NCI-H446 (cell line): Measurements from ENCODE around the gene DUSP28.

Experiments
- DNase-seq, 2 experiments: peaks; one replicate each; lab custom pipeline; 2025; lab: John Stamatoyannopoulos, UW

DUSP28 gene

DNA sequence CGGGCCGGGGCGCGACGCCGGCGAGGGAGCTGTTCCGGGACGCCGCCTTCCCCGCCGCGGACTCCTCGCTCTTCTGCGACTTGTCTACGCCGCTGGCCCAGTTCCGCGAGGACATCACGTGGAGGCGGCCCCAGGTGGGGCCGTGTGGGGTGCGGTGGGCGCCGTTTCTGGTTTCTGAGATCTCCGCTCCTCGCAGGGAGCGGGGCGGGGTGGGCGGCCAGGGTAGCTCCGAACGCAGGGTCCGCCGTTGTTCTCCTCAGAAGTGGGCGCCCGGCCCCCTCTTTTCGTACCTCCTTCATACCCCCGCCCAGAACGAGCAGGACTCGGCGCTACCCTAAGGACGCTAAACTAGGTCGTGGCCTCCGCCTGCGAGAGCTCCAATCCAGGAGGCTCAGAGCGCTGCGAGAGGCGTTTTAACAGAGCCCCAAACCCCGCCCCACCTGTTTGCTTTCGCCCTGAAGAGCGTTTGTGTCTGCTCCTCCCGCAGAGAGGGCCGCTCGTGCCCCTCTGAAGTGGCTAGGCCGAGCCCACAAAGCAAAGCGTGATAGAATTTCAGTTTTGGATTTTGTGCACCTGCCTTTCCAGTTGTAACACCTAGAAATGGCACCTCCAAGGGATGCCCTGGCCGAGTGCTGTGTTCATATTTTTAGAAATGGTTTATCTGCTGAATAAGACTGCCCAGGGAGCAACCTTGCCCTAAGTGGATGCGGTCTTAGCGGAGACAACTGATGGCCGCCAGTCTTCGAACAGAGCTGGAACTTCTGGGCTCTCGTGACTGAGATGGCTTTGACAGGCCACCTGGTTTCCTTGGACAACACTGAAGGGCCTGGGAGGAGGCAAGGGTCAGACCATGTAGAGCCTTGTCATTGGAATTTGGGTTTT, 27.0 kb downstream of the DUSP28 start:
- DNase-seq: peak in 1 of 2 experiments; percentile 13

DNA sequence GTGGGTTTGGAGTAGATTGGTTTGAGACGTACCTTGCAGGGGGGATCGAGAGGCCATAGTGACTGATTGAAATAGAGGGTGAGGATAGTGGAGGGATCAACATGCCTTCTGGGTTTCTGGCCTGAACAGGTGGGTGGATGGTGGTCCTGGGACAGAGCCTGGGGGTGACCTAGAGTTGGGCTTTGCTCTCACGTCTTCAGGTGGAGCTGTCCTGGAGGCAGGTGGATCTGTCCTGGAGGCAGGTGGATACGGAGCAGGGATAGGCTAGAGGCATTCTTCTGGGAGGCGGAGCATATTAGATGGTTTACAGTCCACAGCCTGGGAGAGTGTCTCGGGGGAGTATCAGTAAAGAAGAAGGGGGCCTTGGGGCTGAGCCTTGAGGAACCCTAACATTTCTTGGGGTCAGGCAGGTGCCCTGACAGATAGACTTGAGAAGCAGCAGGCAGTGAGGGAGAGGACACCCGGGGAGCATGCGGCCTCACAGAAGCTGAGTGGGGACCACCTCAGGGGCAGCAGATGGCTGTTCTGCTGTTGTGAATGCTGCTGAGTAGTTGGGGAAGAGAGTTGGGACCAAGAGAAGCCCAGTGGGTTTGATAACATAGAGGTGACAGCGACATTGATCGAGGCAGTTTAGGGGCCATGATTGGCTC, 28.0 kb downstream of the DUSP28 start:
- no peak for DNase-seq

DNA sequence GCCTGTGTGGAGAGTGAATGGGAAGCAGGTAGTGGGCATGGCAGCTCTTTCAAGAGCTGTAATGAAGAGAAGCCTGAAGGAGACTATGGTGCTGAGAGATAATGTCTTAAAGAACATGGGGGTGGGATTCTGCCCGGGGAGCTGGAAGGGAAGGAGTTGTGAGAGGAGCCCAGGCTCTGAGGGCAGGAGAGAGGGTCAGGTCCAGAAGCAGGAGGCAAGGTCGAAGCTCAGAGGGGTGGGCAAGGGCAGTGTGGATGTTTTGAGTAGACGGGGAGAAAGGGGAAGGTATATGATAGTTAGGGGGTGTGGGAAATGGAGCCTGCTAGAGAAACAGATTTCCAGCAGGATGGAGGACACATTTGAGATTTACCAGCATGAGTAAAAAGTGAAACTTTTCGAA, 28.5 kb downstream of the DUSP28 start:
- DNase-seq: no peak

DNA sequence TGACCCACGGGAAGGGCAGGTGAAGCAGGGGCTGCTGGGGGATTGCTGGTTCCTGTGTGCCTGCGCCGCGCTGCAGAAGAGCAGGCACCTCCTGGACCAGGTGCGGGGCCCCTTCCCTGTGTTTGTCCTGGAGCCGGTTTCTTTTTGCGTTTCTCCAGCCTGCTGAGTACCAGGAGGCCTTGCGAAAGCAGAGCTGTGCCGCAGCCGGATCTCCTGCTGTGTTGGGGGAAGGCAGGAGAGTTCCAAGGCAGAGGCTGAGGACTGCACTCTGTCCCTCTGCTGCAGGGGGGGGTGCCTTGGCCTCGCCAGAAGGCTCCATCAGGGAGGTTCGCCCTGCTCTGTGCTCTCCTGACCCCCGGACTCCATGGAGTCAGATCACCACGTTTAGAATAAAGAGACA, 29.2 kb downstream of the DUSP28 start:
- DNase-seq: no peak

DNA sequence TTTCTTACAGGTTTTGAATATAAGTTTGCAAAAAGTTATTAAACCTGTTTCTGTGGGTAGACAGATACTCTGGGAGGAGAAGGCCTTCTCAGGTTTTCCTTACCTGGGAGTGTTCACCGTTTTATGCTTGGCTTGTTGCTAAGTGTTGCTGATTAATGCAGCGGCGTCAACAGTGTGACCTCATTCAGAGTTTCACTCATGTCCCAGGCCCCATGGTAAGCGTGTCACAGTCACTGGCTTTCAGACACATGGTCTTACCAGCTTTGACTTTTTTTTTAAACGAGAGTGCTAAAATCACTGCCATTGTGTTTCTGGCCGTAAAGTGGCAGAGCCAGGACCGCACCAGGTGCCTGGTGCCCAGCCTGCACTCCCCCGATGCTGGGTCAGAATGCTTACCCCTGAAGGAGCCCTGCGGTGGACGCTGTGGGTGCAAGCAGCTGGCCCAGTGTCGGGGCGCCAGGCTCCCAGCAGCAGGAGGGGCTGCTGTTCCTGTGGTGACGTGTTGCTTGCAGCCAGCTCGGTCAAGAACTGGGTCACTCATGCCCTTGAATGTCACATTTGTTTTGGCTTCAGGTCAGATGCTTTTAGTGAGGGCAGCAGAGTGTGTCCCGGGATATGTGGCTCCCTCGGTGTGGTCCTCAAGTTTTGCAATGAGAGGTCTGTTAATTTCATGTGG, 29.8 kb downstream of the DUSP28 start:
- no peak for DNase-seq

DNA sequence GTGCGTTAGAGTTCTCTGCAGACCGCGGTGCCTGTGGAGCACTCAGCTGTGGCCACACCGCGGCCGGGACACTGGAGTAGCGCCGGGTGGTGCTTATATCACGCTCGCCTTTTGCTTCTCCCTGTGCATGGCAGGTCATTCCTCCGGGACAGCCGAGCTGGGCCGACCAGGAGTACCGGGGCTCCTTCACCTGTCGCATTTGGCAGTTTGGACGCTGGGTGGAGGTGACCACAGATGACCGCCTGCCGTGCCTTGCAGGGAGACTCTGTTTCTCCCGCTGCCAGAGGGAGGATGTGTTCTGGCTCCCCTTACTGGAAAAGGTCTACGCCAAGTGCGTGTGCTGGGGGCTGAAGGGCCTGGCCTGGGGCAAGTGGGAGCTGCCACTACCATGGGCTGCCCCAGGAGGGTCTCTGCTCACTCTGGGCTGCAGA, 30.5 kb downstream of the DUSP28 start:
- DNase-seq: no peak

DNA sequence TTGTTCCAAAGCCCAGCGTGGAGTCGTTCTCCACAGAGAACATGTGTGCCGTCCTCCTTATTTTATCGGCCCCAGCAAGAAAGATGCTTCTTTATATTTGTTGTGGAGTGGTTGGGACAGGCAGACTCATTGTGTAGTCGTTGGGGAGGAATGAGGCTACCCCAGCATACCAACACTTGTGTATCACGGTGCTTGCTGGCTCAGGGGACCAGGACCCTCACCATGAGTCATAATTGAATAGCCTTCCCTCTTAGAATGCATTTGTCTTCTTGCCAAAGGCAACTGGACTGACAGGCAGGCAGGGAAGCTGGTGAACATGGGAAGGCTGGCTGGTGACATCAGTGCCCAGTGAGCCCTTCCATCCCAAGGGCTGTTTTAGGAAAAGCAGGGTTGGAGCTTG, 31.1 kb downstream of the DUSP28 start:
- no peak for DNase-seq

DNA sequence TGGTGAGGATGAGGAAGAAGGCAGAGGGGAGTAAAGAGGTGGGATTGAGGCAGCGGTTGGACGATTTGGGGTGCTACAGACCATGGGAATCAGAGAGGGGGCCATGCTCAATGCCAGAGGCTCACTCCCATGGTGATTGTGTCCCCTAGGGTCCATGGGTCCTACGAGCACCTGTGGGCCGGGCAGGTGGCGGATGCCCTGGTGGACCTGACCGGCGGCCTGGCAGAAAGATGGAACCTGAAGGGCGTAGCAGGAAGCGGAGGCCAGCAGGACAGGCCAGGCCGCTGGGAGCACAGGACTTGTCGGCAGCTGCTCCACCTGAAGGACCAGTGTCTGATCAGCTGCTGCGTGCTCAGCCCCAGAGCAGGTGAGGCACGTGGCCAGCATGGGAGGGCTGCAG, 31.6 kb downstream of the DUSP28 start:
- no peak for DNase-seq

DNA sequence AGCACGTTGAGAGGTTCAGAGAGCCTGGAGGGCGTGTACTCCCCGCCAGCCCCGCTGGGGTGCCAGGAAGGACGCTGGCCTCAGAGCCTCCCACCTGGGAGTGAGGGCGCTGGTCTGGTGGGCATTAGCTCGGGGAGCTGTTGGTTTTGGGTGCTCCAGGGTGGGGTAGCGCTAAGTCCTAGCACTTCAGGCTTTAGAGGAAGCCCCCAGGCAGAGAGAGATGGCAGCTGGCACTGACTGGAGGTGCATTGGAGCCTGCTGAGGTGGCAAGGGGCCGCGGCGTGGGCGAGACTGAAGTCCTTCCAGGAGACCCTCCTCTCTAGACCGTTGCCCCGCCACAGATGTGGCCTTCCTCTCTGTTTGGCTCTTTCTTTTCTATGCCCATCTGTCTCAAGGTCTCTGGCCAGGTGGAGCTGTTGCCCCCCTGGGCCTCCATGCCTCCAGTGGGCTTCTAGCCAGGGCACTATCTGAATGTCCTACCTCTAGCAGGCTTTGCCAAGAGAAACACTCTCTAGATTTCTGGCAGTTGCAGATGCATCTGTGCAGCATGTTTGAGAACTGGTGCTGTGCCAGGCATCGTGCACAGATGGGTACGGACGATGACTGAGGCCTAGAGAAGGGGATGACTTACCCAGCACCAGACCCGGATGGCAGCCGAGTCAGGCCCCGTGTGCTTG, 33.0 kb downstream of the DUSP28 start:
- peak; percentile 80 to 93 for DNase-seq

DNA sequence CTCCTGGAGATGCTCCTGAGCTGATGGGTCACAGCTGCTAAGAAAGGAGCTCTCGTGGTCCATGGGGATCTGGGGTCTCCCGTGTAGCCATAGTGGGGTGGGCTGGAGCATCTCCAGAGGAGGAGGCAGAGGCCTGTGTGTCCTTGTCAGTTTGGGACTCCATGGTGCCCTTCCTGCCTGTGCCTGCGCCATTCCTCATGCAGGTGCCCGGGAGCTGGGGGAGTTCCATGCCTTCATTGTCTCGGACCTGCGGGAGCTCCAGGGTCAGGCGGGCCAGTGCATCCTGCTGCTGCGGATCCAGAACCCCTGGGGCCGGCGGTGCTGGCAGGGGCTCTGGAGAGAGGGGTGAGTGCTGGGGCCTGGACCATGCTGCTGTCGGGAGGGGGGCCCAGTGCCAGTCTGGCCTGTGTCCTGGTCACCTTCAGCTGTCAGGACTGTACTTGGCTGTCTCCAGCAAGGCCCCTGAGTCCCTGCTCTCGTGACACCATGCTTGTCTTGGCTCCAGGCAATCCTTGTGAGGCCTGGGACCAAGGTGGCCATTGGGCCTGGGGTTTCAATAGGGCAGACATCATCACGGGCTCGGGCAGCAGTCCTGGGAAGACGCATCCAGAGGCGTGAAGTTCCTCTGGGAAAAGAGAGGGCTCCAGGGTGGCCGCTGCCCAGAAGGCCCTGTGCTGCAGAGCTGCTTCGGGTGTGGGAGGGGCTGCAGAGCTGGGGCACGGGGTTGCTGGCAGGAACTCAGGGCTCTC, 33.7 kb downstream of the DUSP28 start:
- DNase-seq: no peak

DNA sequence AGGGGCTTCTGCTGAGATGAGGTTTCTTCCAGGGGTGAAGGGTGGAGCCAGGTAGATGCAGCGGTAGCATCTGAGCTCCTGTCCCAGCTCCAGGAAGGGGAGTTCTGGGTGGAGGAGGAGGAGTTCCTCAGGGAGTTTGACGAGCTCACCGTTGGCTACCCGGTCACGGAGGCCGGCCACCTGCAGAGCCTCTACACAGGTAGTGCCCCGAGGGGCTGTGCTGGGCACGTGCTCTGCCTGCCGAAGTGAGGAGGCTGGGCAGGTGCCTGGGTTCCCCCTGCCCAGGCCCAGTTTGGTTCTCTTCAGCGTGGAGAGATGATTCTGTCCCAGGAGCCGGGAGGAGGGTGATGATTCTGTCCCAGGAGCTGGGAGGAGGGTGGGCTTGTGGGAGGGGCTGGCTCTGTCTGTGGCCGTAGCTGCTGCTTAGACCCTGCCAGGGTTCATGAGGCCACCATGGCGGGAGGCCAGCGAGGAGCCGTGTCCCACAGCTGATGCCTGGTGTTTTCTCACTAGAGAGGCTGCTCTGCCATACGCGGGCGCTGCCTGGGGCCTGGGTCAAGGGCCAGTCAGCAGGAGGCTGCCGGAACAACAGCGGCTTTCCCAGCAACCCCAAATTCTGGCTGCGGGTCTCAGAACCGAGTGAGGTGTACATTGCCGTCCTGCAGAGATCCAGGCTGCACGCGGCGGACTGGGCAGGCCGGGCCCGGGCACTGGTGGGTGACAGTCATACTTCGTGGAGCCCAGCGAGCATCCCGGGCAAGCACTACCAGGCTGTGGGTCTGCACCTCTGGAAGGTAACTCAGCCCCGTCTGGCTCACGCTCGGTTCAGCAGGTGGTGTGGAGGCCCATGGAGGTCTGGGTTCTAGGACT, 34.6 kb downstream of the DUSP28 start:
- no peak for DNase-seq

DNA sequence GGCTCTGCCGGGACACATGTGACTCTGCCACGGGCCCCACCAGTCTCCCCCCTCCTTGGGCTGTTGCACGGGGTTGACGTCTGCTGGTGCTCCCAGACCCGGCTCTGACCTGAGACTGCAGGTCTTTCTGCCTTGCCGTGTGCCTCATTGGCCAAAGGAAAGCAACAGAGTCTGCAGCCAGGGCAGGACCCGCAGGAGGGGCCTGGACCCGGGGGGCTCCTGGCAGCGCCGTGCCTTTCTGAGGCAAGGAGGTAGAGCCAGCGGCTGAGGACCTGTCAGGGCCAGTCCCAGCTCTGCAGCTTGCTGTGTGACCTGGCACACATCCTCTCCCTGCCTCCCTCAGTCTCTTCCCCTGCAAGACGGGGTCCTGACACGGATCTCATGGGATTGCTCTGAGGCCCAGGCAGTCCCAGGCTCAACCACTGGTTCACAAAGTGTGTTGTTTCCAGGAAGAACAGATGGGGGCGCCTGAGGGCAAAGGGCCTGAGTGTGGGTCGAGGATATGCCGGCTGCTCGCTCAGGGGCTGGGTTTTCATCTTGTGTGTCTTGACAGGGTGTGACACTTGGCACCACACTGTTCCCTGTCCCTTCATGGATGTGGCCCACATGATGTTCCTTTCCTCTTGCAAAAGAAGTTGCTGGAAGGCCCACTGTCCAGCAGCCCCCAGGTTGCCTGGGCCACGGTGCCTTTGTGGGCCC, 35.4 kb downstream of the DUSP28 start:
- DNase-seq: peak in 1 of 2 experiments; percentile 37

DNA sequence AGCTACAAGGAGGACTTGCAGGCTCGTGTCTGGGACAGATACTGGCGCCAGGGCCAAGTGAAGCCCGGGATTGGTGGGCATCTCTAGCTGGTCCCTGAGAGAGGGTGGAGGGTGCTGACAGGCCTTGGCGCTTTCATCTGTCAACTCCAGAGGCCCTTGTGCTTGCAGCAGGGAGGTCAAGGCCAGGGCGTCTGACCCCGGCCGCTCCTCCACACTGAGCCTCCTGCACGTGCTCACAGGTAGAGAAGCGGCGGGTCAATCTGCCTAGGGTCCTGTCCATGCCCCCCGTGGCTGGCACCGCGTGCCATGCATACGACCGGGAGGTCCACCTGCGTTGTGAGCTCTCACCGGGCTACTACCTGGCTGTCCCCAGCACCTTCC, 35.9 kb downstream of the DUSP28 start:
- no peak for DNase-seq

DNA sequence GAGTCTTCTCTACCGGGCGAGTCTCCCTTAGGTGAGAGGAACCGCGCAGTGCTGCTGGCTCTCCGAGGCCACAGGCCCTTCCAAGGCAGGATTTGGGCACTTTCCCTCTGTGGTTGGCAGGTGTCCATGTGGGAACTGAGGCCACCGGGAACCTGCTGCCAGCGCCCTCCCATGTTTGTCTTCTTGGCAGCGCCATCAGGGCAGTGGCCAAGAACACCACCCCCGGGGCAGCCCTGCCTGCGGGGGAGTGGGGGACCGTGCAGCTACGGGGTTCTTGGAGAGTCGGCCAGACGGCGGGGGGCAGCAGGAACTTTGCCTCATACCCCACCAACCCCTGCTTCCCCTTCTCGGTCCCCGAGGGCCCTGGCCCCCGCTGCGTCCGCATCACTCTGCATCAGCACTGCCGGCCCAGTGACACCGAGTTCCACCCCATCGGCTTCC, 36.4 kb downstream of the DUSP28 start:
- DNase-seq: peak; percentile 43 to 91

DNA sequence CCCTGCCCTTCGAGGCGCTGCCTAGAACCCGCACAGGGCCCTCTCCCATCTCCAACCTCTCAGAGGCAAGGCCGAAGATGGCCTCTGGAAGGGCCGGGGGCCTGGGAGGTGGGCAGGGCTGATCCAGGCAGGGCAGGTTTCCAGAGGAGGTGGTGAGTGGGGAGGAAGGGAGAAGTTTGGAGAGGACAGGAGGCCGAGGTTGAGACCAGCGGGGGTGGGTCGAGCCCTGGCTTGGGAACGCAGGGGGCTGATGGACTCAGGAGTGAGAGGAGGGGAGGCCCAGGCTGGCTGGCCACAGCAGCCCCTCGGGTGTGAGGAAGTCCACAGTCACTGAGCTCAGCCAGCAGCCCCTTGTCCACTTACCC, 36.9 kb downstream of the DUSP28 start:
- no peak for DNase-seq

DNA sequence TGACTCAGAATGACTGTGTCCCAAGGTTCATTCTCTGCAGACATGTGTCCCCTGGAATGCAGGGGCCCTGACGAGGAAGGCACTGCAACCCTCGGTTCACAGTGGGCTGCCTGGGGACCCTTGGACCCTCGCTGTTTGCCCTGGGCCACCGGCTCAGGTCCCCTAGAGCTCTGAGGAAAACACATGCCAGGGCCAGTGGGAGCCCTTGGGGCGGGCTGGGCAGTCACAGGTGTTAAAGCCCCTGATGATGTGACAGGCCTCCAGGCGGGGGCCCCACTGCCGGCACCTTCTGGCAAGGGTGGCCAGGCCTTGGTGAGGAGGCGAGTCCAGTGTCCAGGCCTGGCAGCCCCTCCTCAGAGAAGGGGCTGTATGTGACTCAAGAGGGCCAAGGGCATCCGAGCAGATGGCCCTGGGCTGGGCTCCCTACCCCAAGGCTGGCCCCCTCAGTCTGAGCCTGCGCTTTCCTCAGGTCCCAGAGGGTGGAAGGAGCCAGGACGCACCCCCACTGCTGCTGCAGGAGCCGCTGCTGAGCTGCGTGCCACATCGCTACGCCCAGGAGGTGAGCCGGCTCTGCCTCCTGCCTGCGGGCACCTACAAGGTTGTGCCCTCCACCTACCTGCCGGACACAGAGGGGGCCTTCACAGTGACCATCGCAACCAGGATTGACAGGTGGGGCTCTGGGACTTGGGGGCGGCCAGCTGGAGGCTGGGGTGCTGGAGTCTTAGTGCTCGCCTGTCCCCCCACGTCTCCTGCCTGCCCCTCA, 37.4 kb downstream of the DUSP28 start:
- DNase-seq: no peak

DNA sequence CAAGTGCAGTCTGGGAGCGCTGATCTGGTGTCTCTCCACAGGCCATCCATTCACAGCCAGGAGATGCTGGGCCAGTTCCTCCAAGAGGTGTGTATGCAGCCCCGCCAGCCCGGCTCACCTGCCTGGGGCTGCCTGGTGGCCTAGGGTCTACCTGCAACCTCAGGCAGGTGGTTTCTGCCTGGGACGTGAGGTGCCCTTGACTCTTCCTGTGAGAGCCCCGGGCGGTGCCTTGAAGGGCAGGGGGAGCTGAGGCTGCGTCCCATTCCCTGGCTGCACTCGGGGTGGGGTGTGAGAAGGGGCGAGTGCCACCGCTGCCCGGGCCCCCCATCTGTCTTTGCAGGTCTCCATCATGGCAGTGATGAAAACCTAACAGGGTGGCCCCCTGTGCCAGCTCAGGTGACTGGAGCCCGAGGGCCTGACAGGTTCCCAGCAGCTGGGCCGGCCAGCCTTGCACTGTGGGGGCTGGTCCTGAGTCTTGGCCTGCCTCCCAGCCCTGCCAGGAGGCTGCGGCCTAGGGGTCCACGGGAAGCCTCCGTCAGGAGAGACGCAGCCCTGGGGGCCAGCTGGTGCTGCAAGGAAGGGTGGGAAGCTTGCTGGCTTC, 38.3 kb downstream of the DUSP28 start:
- peak in 1 of 2 experiments; percentile 23 for DNase-seq

DNA sequence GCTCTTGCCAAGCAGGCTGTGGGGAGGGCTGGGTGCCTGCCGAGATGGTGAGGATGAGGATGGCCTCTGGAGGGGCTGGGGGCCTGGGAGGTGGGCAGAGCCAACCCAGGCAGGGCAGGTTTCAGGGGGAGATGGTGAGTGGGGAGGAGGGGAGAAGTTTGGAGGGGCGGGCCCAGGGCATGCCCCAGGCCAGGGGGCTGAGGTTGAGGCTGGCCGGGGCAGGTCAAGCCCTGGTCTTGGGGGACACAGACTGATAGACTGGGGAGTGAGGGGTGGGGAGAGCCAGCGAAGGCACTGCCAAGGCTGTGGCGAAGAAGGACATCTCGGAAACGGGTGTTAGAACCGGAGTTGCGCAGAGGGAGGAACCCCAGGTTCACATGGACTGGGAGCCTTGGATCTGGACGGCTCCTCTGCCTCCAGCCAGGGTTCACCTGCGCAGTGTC, 39.0 kb downstream of the DUSP28 start:
- DNase-seq: no peak
